ENCODE results near the gene PRR13. TPM values are rescaled to one million over a fixed set of nuclear protein-coding genes. Genes with fewer than 3 reads are reported as not detected.
A peak's percentile ranks its signal among the peaks of the same experiment; 100 is the strongest.
"Not testable (repeated sequence)": the region's sequence is repeated elsewhere in the genome, so short reads cannot be mapped to it uniquely, and the experiment has no call there.

PRR13 gene
- polyA plus RNA-seq, 1 donor from 2014 or later: 689 TPM

- no peaks in the 10 kb centered on the region for H3K27me3 Mint-ChIP-seq
- H3K27ac Mint-ChIP-seq: peak overlapping the region in 1 of 3 donors; percentile 49
- peaks cover 13 to 19% (median 18%) of the 10 kb centered on the region in 3 donors for H3K4me1 Mint-ChIP-seq
- no peak overlapping the region for H3K4me3 Mint-ChIP-seq
- no peaks in the 10 kb centered on the region for H3K9me3 Mint-ChIP-seq
- peaks cover 2% of the 10 kb centered on the region for H3K36me3 Mint-ChIP-seq
Observed at GRCh38 chr12:53472056-53472582, 30.6 kb downstream of the PRR13 start.

- H3K27me3 Mint-ChIP-seq: no peaks in the 10 kb centered on the region
- no peaks in the 10 kb centered on the region for H3K9me3 Mint-ChIP-seq
- peaks cover 2% of the 10 kb centered on the region for H3K36me3 Mint-ChIP-seq
- H3K4me3 Mint-ChIP-seq: peak overlapping the region in 1 of 4 donors; percentile 17
- peaks cover 13 to 19% (median 15%) of the 10 kb centered on the region in 3 donors for H3K4me1 Mint-ChIP-seq
- H3K27ac Mint-ChIP-seq: peak overlapping the region in 1 of 3 donors; percentile 70
Observed at GRCh38 chr12:53474077-53474476, 32.5 kb downstream of the PRR13 start.

- peaks cover 13 to 19% (median 15%) of the 10 kb centered on the region in 3 donors for H3K4me1 Mint-ChIP-seq
- H3K27ac Mint-ChIP-seq: peak overlapping the region in 2 of 3 donors; percentile 58 to 70
- H3K27me3 Mint-ChIP-seq: no peaks in the 10 kb centered on the region
- peaks cover 2% of the 10 kb centered on the region for H3K36me3 Mint-ChIP-seq
- H3K9me3 Mint-ChIP-seq: no peaks in the 10 kb centered on the region
- H3K4me3 Mint-ChIP-seq: peak overlapping the region in 2 of 4 donors; percentile 5 to 39
Observed at GRCh38 chr12:53474819-53475218, 33.3 kb downstream of the PRR13 start.

GRCh38 chr12:53476769-53477209 is 35.3 kb downstream of the PRR13 start:
- peak overlapping the region in 2 of 4 donors; percentile 20 to 38 for H3K4me3 Mint-ChIP-seq
- peak overlapping the region in 1 of 3 donors; percentile 75 for H3K27ac Mint-ChIP-seq
- peaks cover 3% of the 10 kb centered on the region for H3K36me3 Mint-ChIP-seq
- peaks cover 12 to 19% (median 15%) of the 10 kb centered on the region in 3 donors for H3K4me1 Mint-ChIP-seq
- H3K9me3 Mint-ChIP-seq: no peaks in the 10 kb centered on the region
- no peaks in the 10 kb centered on the region for H3K27me3 Mint-ChIP-seq

- no peaks in the 10 kb centered on the region for H3K27me3 Mint-ChIP-seq
- peaks cover 10 to 18% (median 13%) of the 10 kb centered on the region in 3 donors for H3K4me1 Mint-ChIP-seq
- peak overlapping the region in 1 of 3 donors; percentile 25 for H3K27ac Mint-ChIP-seq
- no peaks in the 10 kb centered on the region for H3K9me3 Mint-ChIP-seq
- H3K4me3 Mint-ChIP-seq: no peak overlapping the region
- peaks cover 5% of the 10 kb centered on the region for H3K36me3 Mint-ChIP-seq
Observed at GRCh38 chr12:53478865-53479264, 37.3 kb downstream of the PRR13 start.

- Mint-ChIP-seq H3K9me3 (no peaks in the 10 kb centered on the region), H3K36me3 (peaks cover 5% of the 10 kb centered on the region), H3K4me3 (no peak overlapping the region), H3K27me3 (no peaks in the 10 kb centered on the region), H3K27ac (peak overlapping the region in 1 of 3 donors; percentile 25), H3K4me1 (peaks cover 6 to 14% (median 13%) of the 10 kb centered on the region in 3 donors)
Observed at GRCh38 chr12:53479331-53479730, 37.8 kb downstream of the PRR13 start.

GRCh38 chr12:53480491-53481442 is 39.2 kb downstream of the PRR13 start:
- peak overlapping the region in 1 of 3 donors; percentile 85 for H3K27ac Mint-ChIP-seq
- H3K9me3 Mint-ChIP-seq: no peaks in the 10 kb centered on the region
- H3K36me3 Mint-ChIP-seq: peaks cover 2% of the 10 kb centered on the region
- H3K27me3 Mint-ChIP-seq: no peaks in the 10 kb centered on the region
- H3K4me1 Mint-ChIP-seq: peaks cover 0 to 11% (median 10%) of the 10 kb centered on the region in 3 donors
- no peak overlapping the region for H3K4me3 Mint-ChIP-seq

- not testable (repeated sequence) for H3K27me3 Mint-ChIP-seq, H3K9me3 Mint-ChIP-seq, H3K4me3 Mint-ChIP-seq, H3K36me3 Mint-ChIP-seq
- H3K27ac Mint-ChIP-seq: peak overlapping the region in 2 of 3 donors; percentile 5 to 85
- peaks cover 0 to 11% (median 10%) of the 10 kb centered on the region in 3 donors for H3K4me1 Mint-ChIP-seq
Observed at GRCh38 chr12:53481458-53481857, 39.9 kb downstream of the PRR13 start.

GRCh38 chr12:53481939-53482586 is 40.5 kb downstream of the PRR13 start:
- peaks cover 0 to 6% (median 5%) of the 10 kb centered on the region in 3 donors for H3K4me1 Mint-ChIP-seq
- H3K27me3 Mint-ChIP-seq: no peaks in the 10 kb centered on the region
- H3K36me3 Mint-ChIP-seq: peaks cover 2% of the 10 kb centered on the region
- peak overlapping the region in 2 of 3 donors; percentile 5 to 57 for H3K27ac Mint-ChIP-seq
- no peak overlapping the region for H3K4me3 Mint-ChIP-seq
- H3K9me3 Mint-ChIP-seq: no peaks in the 10 kb centered on the region

GRCh38 chr12:53482626-53483168 is 41.2 kb downstream of the PRR13 start:
- H3K27ac Mint-ChIP-seq: peak overlapping the region in 1 of 3 donors; percentile 16
- no peaks in the 10 kb centered on the region for H3K27me3 Mint-ChIP-seq
- H3K4me1 Mint-ChIP-seq: peaks cover 0 to 6% (median 5%) of the 10 kb centered on the region in 3 donors
- H3K9me3 Mint-ChIP-seq: no peaks in the 10 kb centered on the region
- H3K4me3 Mint-ChIP-seq: peak overlapping the region in 1 of 4 donors; percentile 32
- H3K36me3 Mint-ChIP-seq: peaks cover 2% of the 10 kb centered on the region

- H3K27me3 Mint-ChIP-seq: no peaks in the 10 kb centered on the region
- peak overlapping the region in 1 of 4 donors; percentile 32 for H3K4me3 Mint-ChIP-seq
- H3K9me3 Mint-ChIP-seq: no peaks in the 10 kb centered on the region
- H3K36me3 Mint-ChIP-seq: peaks cover 2% of the 10 kb centered on the region
- peaks cover 0 to 6% (median 5%) of the 10 kb centered on the region in 3 donors for H3K4me1 Mint-ChIP-seq
- peak overlapping the region; percentile 16 to 90 (median 72) for H3K27ac Mint-ChIP-seq
Observed at GRCh38 chr12:53483225-53483978, 41.9 kb downstream of the PRR13 start.

GRCh38 chr12:53483979-53484377 is 42.4 kb downstream of the PRR13 start:
- Mint-ChIP-seq H3K4me3 (peak overlapping the region in 1 of 4 donors; percentile 32), H3K27me3 (no peaks in the 10 kb centered on the region), H3K9me3 (no peaks in the 10 kb centered on the region), H3K36me3 (peaks cover 2% of the 10 kb centered on the region), H3K27ac (peak overlapping the region in 2 of 3 donors; percentile 16 to 72), H3K4me1 (peaks cover 0 to 6% (median 5%) of the 10 kb centered on the region in 3 donors)

- no peaks in the 10 kb centered on the region for H3K9me3 Mint-ChIP-seq
- peak overlapping the region in 1 of 4 donors; percentile 32 for H3K4me3 Mint-ChIP-seq
- H3K36me3 Mint-ChIP-seq: peaks cover 2% of the 10 kb centered on the region
Observed at GRCh38 chr12:53484686-53485575, 43.4 kb downstream of the PRR13 start.

More at GRCh38 chr12:53484686-53485575, 43.4 kb downstream of the PRR13 start:
- Mint-ChIP-seq H3K27me3 (no peaks in the 10 kb centered on the region), H3K4me1 (peaks cover 0 to 6% (median 5%) of the 10 kb centered on the region in 3 donors), H3K27ac (peak overlapping the region; percentile 16 to 82 (median 31))
